Activated T-cell treated with anti-CD3 and anti-CD28 coated beads for 24 hours (primary cell): Measurements from ENCODE around the gene RNF207.

Experiments
- DNase-seq: peaks from one replicate; pipeline ENCODE4 v3.0.0-alpha.2; 2020; ENCODE audit warnings: low read depth

Gene RNF207

GRCh38 chr1:6205849-6206519 lies at the start of gene RNF207:
TSS of gene RNF207 (plus strand) at chr1:6206119. CDS start at chr1:6206536, 417 bp downstream.
- peak; percentile 61 for DNase-seq

GRCh38 chr1:6157132-6157527 lies 48.8 kb upstream of the RNF207 start:
- no peak for DNase-seq

- peak; percentile 27 for DNase-seq
These were observed 48.3 kb upstream of the RNF207 start for GRCh38 chr1:6157528-6158174.

GRCh38 chr1:6158181-6158580 lies 47.7 kb upstream of the RNF207 start:
- DNase-seq = no peak

GRCh38 chr1:6162341-6162740 lies 43.6 kb upstream of the RNF207 start:
- no peak for DNase-seq

- no peak for DNase-seq
These were observed 43.1 kb upstream of the RNF207 start for GRCh38 chr1:6162773-6163172.

- DNase-seq = no peak
These were observed 42.5 kb upstream of the RNF207 start for GRCh38 chr1:6163191-6163972.

- no peak for DNase-seq
These were observed 41.8 kb upstream of the RNF207 start for GRCh38 chr1:6163973-6164617.

- no peak for DNase-seq
These were observed 40.9 kb upstream of the RNF207 start for GRCh38 chr1:6165027-6165426.

GRCh38 chr1:6165441-6165985 lies 40.4 kb upstream of the RNF207 start:
- DNase-seq = no peak

- DNase-seq = no peak
These were observed 39.7 kb upstream of the RNF207 start for GRCh38 chr1:6166221-6166620.

GRCh38 chr1:6166655-6167390 lies 39.1 kb upstream of the RNF207 start:
- no peak for DNase-seq

- DNase-seq = no peak
These were observed 38.3 kb upstream of the RNF207 start for GRCh38 chr1:6167391-6168303.

- no peak for DNase-seq
These were observed 36.9 kb upstream of the RNF207 start for GRCh38 chr1:6168947-6169586.

GRCh38 chr1:6170116-6170741 lies 35.7 kb upstream of the RNF207 start:
- DNase-seq = no peak

- DNase-seq = no peak
These were observed 35.1 kb upstream of the RNF207 start for GRCh38 chr1:6170742-6171201.

- DNase-seq = no peak
These were observed 34.3 kb upstream of the RNF207 start for GRCh38 chr1:6171548-6172124.

- no peak for DNase-seq
These were observed 33.4 kb upstream of the RNF207 start for GRCh38 chr1:6172549-6172948.
